DOHH2 (cell line): Measurements from ENCODE around the gene ITPKB.
"Not testable (repeated sequence)": the region's sequence is repeated elsewhere in the genome, so short reads cannot be mapped to it uniquely, and the experiment has no call there.

Source experiments
- H3F3A ChIP-seq: fragments of 200-600 bp; sonication (generic), shearing (Covaris generic); 2 replicates; pipeline ENCODE4 v1.6.0; 2016; ENCODE audit warnings: antibody characterized with exemption, mild to moderate bottlenecking; ENCODE audit not compliant: control insufficient read depth, insufficient read depth
- H3K27ac ChIP-seq: fragments of 200-600 bp; sonication (generic); 2 replicates; pipeline ENCODE4 v1.5.1; 2014; ENCODE audit warnings: low read depth, mild to moderate bottlenecking, low read length, moderate library complexity
- H3K27me3 ChIP-seq: fragments of 200-600 bp; sonication (generic); 2 replicates; pipeline ENCODE4 v1.6.1; 2014; ENCODE audit warnings: mild to moderate bottlenecking, low read length, mixed read lengths; ENCODE audit not compliant: control insufficient read depth
- H3K36me3 ChIP-seq: fragments of 200-600 bp; sonication (generic); 2 replicates; pipeline ENCODE4 v1.6.1; 2014; ENCODE audit warnings: mild to moderate bottlenecking, low read length, moderate library complexity, mixed read lengths; ENCODE audit not compliant: control insufficient read depth
- H3K4me1 ChIP-seq: fragments of 200-600 bp; sonication (generic); 2 replicates; pipeline ENCODE4 v1.6.1; 2014; ENCODE audit warnings: mild to moderate bottlenecking, low read length, mixed read lengths; ENCODE audit not compliant: control insufficient read depth
- H3K4me2 ChIP-seq: fragments of 200-600 bp; sonication (generic); 2 replicates; pipeline ENCODE4 v1.6.0; 2014; ENCODE audit warnings: mild to moderate bottlenecking, low read length, moderate library complexity
- H3K4me3 ChIP-seq: fragments of 200-600 bp; sonication (generic); 2 replicates; pipeline ENCODE4 v1.5.1; 2014; ENCODE audit warnings: mild to moderate bottlenecking, low read length, mixed read lengths
- H3K79me2 ChIP-seq: fragments of 200-600 bp; sonication (generic); 2 replicates; pipeline ENCODE4 v1.6.1; 2014; ENCODE audit warnings: mild to moderate bottlenecking, low read length, mixed read lengths; ENCODE audit not compliant: control insufficient read depth
- H3K9me2 ChIP-seq: fragments of 200-600 bp; sonication (generic); replicated peaks from 2 replicates; pipeline ENCODE4 v1.6.1; 2014; ENCODE audit warnings: mild to moderate bottlenecking, low read length, mixed read lengths; ENCODE audit not compliant: control insufficient read depth
- H3K9me3 ChIP-seq: fragments of 200-600 bp; sonication (generic); 2 replicates; pipeline ENCODE4 v1.6.1; 2014; ENCODE audit warnings: antibody characterized with exemption, low read length, mixed read lengths; ENCODE audit not compliant: control insufficient read depth, insufficient read depth
- H4K20me1 ChIP-seq: fragments of 200-600 bp; sonication (generic); 2 replicates; pipeline ENCODE4 v1.6.0; 2014; ENCODE audit warnings: low read depth, mild to moderate bottlenecking, antibody characterized with exemption, low read length, moderate library complexity; ENCODE audit not compliant: control insufficient read depth, insufficient read depth
- CTCF ChIP-seq: fragments of 200-600 bp; sonication (generic); IDR thresholded peaks from one replicate; pipeline ENCODE4 v1.5.1; 2014; ENCODE audit warnings: antibody characterized with exemption, mild to moderate bottlenecking, low read depth, low read length; ENCODE audit not compliant: poor library complexity, severe bottlenecking
- EZH2phosphoT487 ChIP-seq: fragments of 200-600 bp; sonication (generic); IDR thresholded peaks from 2 replicates; pipeline ENCODE4 v1.6.1; 2017; ENCODE audit warnings: borderline replicate concordance, mild to moderate bottlenecking, antibody characterized with exemption, low read length, moderate library complexity, mixed read lengths

The ITPKB gene

DNA sequence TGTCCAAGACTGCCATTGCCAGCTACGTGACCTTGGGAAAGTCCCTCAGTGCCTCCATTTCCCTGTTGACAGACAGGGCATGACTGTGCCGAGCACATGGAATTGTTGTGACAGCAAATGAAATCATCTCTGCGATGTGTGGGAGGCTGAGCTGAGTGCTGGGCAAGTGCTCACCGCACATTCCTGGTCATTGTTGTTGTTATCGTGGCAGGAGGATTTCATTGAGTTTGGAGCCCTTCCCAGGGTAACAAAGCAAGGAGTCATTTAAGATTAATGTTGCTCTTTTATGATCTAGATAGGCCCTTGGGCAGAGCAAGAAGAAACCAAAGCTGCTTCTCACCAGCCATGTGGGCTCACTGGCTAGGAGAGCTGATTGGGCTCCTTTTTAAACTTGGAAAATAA is 39.6 kb upstream of the ITPKB start:
- H3K9me2 ChIP-seq = no peaks in the 10 kb centered on the region
- H3K36me3 ChIP-seq = no peaks in the 10 kb centered on the region
- no peak overlapping the region for H3K27ac ChIP-seq
- H3K4me2 ChIP-seq = no peak overlapping the region
- H4K20me1 ChIP-seq = no peaks in the 10 kb centered on the region
- H3K27me3 ChIP-seq = no peaks in the 10 kb centered on the region
- H3F3A ChIP-seq = no peaks in the 10 kb centered on the region
- H3K4me3 ChIP-seq = no peak overlapping the region
- no peak for TF ChIP-seq EZH2phosphoT487
- TF ChIP-seq CTCF = no peak
- no peaks in the 10 kb centered on the region for H3K9me3 ChIP-seq
- no peaks in the 10 kb centered on the region for H3K79me2 ChIP-seq
- H3K4me1 ChIP-seq = peaks cover under 1% of the 10 kb centered on the region

DNA sequence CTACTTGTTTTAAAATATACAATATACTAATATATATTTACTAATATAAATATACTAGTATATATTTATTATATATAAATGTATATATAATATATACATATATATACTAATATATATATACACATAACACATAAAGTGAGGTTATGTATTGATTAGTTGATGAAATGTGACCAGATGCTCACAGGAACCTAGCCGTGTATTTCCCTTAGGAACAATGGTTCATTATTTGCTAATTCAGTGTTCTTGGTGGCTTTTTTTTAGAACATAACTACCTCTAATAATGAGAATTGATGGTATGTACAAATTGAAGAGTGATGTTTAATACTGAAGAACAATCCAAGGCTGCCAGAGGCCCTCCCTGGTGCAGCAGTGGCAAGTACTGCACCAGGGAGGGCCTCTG is 37.9 kb upstream of the ITPKB start:
- H3K9me3 ChIP-seq = no peaks in the 10 kb centered on the region
- no peaks in the 10 kb centered on the region for H3K27me3 ChIP-seq
- H3F3A ChIP-seq = no peaks in the 10 kb centered on the region
- peaks cover 17% of the 10 kb centered on the region for H3K4me1 ChIP-seq
- H3K79me2 ChIP-seq = no peaks in the 10 kb centered on the region
- H4K20me1 ChIP-seq = no peaks in the 10 kb centered on the region
- H3K4me3 ChIP-seq = no peak overlapping the region
- TF ChIP-seq CTCF (no peak), EZH2phosphoT487 (no peak)
- no peaks in the 10 kb centered on the region for H3K9me2 ChIP-seq
- no peaks in the 10 kb centered on the region for H3K36me3 ChIP-seq
- no peak overlapping the region for H3K4me2 ChIP-seq
- H3K27ac ChIP-seq = no peak overlapping the region

- Histone ChIP-seq H3K36me3 (no peaks in the 10 kb centered on the region), H3K79me2 (no peaks in the 10 kb centered on the region), H3K4me2 (no peak overlapping the region), H3K27me3 (no peaks in the 10 kb centered on the region), H3K4me3 (no peak overlapping the region), H3K27ac (no peak overlapping the region), H3F3A (no peaks in the 10 kb centered on the region), H3K4me1 (peaks cover 17% of the 10 kb centered on the region), H3K9me2 (no peaks in the 10 kb centered on the region), H4K20me1 (no peaks in the 10 kb centered on the region), H3K9me3 (no peaks in the 10 kb centered on the region)
- TF ChIP-seq EZH2phosphoT487 (no peak), CTCF (no peak)
These were observed 37.0 kb upstream of the ITPKB start for GRCh38 chr1:226776066-226776465.

DNA sequence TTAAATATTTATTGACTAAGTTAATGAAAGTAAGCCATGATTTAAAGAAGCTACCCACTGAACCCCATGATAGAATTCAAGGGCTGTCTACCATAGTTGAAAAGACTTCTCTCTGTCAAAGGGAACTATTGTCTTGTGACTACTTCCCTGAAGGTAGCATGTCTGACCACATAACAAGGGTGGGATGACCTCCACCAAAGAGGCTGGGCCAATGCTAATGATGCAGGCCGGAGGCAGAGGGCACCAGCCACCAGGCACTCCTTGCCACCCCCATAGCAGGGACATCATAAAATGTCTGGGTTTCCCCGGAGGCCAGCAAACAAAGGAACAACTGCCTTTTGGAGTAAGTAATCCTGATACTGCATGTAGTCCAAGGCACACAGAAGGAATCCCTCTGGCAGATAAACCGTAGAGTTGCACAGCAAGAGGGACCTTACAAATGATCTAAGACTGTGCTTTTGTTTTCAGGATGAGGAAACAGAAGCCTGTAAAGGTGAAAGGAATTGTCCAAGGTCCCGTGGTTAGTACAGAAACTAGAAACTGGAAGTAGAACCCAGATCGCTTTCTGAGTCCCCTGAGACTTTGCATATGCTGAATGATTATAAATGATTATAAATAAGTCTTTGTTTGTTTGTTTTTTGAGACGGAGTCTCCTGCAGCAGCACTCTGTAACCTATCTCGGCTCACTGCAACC is 33.5 kb upstream of the ITPKB start:
- TF ChIP-seq CTCF = no peak
- TF ChIP-seq EZH2phosphoT487 = no peak
- Histone ChIP-seq H3K79me2 (no peaks in the 10 kb centered on the region), H3K9me2 (no peaks in the 10 kb centered on the region), H3K4me1 (peaks cover 17% of the 10 kb centered on the region), H3F3A (no peaks in the 10 kb centered on the region), H3K27ac (no peak overlapping the region), H3K4me2 (peak overlapping the region; percentile 56), H3K27me3 (no peaks in the 10 kb centered on the region), H3K9me3 (no peaks in the 10 kb centered on the region), H3K36me3 (no peaks in the 10 kb centered on the region), H4K20me1 (no peaks in the 10 kb centered on the region), H3K4me3 (peak overlapping the region; percentile 36)

GRCh38 chr1:226767170-226767569 is 28.1 kb upstream of the ITPKB start:
- H4K20me1 ChIP-seq, H3K4me3 ChIP-seq, H3K9me2 ChIP-seq, H3F3A ChIP-seq, H3K36me3 ChIP-seq, H3K9me3 ChIP-seq, H3K27ac ChIP-seq, H3K79me2 ChIP-seq, H3K4me2 ChIP-seq: not testable (repeated sequence)
- Histone ChIP-seq H3K27me3 (peaks cover 12% of the 10 kb centered on the region), H3K4me1 (peaks cover 29% of the 10 kb centered on the region)
